ENCODE measurements around the gene LBX2. TPM values are rescaled to one million over a fixed set of nuclear protein-coding genes. Genes with fewer than 3 reads are reported as not detected.

LBX2 gene
- total and polyA plus RNA-seq, 3 experiments from 2014 or later, result 0.38 to 0.94 TPM; not detected in 1

DNA sequence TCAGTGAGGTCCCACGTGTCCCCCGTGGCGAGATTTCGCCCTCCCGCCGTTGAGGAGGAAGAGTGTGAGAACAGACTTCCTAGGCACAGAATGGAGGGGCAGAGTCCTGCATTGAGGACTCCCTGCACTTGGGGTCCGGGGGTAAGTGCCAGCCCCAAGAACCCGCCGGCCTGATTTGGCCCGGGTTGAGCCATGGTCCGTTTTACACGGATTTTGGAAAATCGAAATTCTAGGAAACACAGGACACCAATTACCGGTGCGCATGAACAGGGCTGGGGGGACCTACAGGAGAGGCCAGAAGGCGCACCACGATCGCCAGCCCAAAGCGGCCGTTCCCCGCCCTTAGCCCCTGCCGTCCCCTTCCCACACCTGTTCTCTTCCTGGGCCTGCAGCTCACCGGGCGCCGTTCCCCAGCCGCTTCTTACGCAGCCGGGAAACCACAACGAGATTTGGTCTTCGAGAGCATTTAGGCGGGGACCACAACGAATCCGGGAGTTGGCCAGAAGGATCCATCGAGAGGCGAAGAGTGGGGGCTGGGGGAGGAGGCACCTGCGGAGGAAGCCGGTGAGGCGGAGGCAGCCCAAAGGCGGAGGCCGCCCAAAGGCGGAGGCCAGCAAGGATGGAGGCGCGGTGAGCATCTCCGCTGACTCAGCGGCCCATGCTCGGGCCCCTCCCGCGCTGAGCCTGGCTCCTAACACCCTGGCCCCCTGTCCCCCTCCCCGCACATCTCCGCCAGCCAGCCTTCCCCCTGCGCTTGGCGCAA is 14.4 kb upstream of the LBX2 start:
- Mint-ChIP-seq H3K27ac (peak overlapping the region in 1 of 8 donors; percentile 29), H3K27me3 (peaks cover 51 to 67% of the 10 kb centered on the region in 2 donors), H3K36me3 (no peaks in the 10 kb centered on the region), H3K4me3 (peak overlapping the region; percentile 41 to 82 (median 48)), H3K9me3 (no peaks in the 10 kb centered on the region), H3K4me1 (peaks cover 17 to 34% (median 18%) of the 10 kb centered on the region in 3 donors)
- Histone ChIP-seq H3K9me3 (ENCODE audit: low read length) (no peaks in the 10 kb centered on the region), H3K36me3 (ENCODE audit: insufficient read depth, low read length) (no peaks in the 10 kb centered on the region), H3K27ac (ENCODE audit: low read depth, low read length) (no peak overlapping the region), H3K27me3 (ENCODE audit: insufficient read depth, low read length, poor library complexity, severe bottlenecking) (peaks cover 58% of the 10 kb centered on the region), H3K4me3 (ENCODE audit: low read length) (no peak overlapping the region), H3K4me1 (ENCODE audit: insufficient read depth, low read length) (peaks cover 33% of the 10 kb centered on the region)
- ChIA-PET POLR2A (interaction anchor here (1.5 kb wide), 1 partner anchor 10 kb away, joined by 7 read pairs; no protein-coding TSS in a partner anchor), CTCF (interaction anchor here (1.6 kb wide), 1 partner anchor 13 kb away, joined by 3 read pairs; no protein-coding TSS in a partner anchor)
- peak in 2 of 5 donors; percentile 7 to 25 for DNase-seq

DNA sequence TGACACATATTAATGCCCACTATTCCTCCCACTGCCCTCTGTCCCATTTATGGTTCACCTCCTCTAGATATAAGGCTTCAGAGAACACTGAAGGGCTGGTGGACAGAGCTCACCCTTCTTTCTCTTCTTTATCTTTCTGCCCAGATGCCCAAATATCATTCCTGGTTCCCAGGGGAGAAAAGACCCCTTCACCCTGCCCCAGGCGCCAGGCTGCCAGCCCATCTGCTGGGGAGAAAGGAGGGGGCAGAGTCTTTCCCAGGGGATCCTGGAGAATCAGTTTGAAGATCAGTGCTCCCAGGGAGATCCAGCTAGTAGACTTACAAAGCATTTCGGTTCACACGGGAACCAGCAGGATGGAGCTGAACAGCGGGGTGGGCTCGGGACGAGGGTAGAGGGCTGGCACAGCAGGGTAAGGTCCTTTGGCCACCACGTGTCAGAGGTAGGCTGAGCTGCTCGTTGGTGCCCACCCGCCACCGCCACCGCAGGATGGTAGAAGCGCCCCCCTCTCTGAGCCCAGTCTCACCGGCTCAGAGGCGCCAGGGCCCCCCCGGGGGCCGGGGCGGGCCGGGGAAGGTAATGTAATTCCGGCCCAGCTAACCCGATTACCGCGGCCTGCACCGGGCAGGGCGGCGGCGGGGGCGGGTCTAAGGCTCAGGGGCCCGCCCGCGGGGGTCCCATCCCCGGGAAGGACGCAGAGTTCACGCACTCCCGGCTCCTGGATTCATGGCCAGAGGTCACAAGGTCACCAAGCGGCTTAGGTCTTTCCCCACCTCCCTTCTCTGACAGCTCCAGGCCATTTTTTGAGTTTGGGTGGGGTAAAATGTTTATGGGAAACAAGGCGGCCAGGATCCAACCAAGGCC is 13.6 kb upstream of the LBX2 start:
- no peaks in the 10 kb centered on the region for H3K9me3 Mint-ChIP-seq
- peaks cover 49% of the 10 kb centered on the region for H3K27me3 ChIP-seq (ENCODE audit: insufficient read depth, low read length, poor library complexity, severe bottlenecking)
- peak overlapping the region in 1 of 8 donors; percentile 29 for H3K27ac Mint-ChIP-seq
- H3K27me3 Mint-ChIP-seq, result peaks cover 46 to 59% of the 10 kb centered on the region in 2 donors
- DNase-seq, result no peak
- H3K4me1 ChIP-seq (ENCODE audit: insufficient read depth, low read length), result peaks cover 38% of the 10 kb centered on the region
- no peaks in the 10 kb centered on the region for H3K36me3 ChIP-seq (ENCODE audit: insufficient read depth, low read length)
- H3K9me3 ChIP-seq (ENCODE audit: low read length), result no peaks in the 10 kb centered on the region
- no peak overlapping the region for H3K4me3 ChIP-seq (ENCODE audit: low read length)
- POLR2A ChIA-PET, result interaction anchor here (0.6 to 1.5 kb wide), 2 partner anchors 9 to 16 kb away, joined by 3 to 7 read pairs; partner anchors contain the start of gene AUP1
- H3K27ac ChIP-seq (ENCODE audit: low read depth, low read length), result no peak overlapping the region
- H3K4me3 Mint-ChIP-seq, result peak overlapping the region in 5 of 7 donors; percentile 41 to 80 (median 47)
- peaks cover 0 to 2% (median 0%) of the 10 kb centered on the region in 3 donors for H3K36me3 Mint-ChIP-seq
- peaks cover 24 to 42% (median 25%) of the 10 kb centered on the region in 3 donors for H3K4me1 Mint-ChIP-seq
- CTCF ChIA-PET, result no interaction called here

DNA sequence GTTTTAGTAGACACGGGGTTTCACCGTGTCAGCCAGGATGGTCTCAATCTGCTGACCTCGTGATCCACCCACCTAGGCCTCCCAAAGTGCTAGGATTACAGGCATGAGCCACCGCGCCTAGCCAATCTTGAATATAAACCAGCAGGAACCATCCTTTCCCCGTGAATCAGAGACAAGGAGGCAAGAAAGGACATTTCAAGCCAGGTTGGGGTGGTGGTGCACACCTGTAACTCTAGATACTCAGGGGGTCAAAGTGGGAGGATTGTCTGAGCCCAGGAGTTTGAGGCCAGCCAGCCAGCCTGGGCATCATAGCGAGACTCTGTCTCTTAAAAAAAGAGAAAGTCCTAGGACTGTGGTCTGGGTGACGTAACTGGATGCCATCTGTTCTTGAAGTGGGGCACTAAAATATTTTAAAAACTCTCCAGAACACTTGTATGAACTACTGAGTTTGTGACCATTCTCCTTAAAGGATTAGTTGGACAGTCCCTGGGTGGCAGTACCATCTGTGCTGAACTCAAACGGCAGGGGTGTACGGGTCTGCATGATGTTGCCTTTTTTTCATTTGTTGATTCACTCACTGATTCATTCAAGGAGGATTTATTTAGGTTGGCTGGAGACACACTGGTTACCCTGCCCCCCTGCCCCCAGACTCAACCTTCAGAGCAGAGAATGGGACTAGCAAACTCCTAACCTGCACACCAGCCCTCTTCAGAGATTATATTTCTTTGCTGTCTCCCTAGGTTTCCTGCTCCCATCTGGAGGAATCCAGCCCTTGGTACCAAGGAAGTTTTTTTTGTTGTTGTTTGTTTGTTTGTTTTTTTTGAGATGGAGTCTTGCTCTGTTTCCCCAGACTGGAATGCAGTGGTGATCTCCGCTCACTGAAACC is 11.9 kb upstream of the LBX2 start:
- POLR2A ChIA-PET, result interaction anchor here (0.7 kb wide), 1 partner anchor 35 kb away, joined by 7 read pairs; no protein-coding TSS in a partner anchor
- CTCF ChIA-PET, result interaction anchor here (1.0 to 1.6 kb wide), 2 partner anchors 11 to 20 kb away, joined by 3 to 5 read pairs; no protein-coding TSS in a partner anchor
- Mint-ChIP-seq H3K4me3 (peak overlapping the region in 2 of 7 donors; percentile 56 to 72), H3K36me3 (peaks cover 7 to 14% (median 7%) of the 10 kb centered on the region in 3 donors), H3K27ac (peak overlapping the region in 1 of 8 donors; percentile 31), H3K4me1 (peaks cover 30 to 50% (median 33%) of the 10 kb centered on the region in 3 donors), H3K27me3 (peaks cover 37 to 47% of the 10 kb centered on the region in 2 donors), H3K9me3 (peaks cover 0 to 4% (median 0%) of the 10 kb centered on the region in 5 donors)
- peaks cover 42% of the 10 kb centered on the region for H3K4me1 ChIP-seq (ENCODE audit: insufficient read depth, low read length)
- H3K36me3 ChIP-seq (ENCODE audit: insufficient read depth, low read length), result no peaks in the 10 kb centered on the region
- H3K4me3 ChIP-seq (ENCODE audit: low read length), result no peak overlapping the region
- peaks cover 34% of the 10 kb centered on the region for H3K27me3 ChIP-seq (ENCODE audit: insufficient read depth, low read length, poor library complexity, severe bottlenecking)
- no peaks in the 10 kb centered on the region for H3K9me3 ChIP-seq (ENCODE audit: low read length)
- no peak for DNase-seq
- H3K27ac ChIP-seq (ENCODE audit: low read depth, low read length), result no peak overlapping the region

DNA sequence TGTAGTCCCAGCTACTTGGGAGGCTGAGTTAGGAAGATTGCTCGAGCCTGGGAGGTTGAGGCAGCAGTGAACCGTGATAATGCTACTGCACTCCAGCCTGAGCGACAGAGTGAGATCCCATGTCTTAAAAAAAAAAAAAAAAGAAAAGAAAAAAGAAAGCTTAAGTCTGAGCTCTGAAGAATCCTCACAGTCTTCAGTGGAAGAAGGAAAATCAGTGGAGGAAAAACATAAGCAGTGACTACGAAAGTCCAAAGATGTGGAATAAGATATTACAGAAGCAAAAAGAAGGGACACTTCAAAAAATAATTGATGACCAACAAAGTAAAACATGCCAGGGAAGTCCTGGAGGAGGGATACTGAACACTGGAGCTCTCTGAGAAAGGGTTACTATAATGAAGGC is 10.9 kb upstream of the LBX2 start:
- Mint-ChIP-seq H3K27me3 (peaks cover 31 to 48% of the 10 kb centered on the region in 2 donors), H3K4me3 (peak overlapping the region in 1 of 7 donors; percentile 1), H3K36me3 (peaks cover 7 to 20% (median 14%) of the 10 kb centered on the region in 3 donors), H3K4me1 (peaks cover 31 to 49% (median 36%) of the 10 kb centered on the region in 3 donors), H3K9me3 (peaks cover 0 to 4% (median 0%) of the 10 kb centered on the region in 5 donors), H3K27ac (no peak overlapping the region)
- Histone ChIP-seq H3K27ac (ENCODE audit: low read depth, low read length) (no peak overlapping the region), H3K27me3 (ENCODE audit: insufficient read depth, low read length, poor library complexity, severe bottlenecking) (peaks cover 25% of the 10 kb centered on the region), H3K36me3 (ENCODE audit: insufficient read depth, low read length) (peaks cover 2% of the 10 kb centered on the region), H3K4me1 (ENCODE audit: insufficient read depth, low read length) (peaks cover 41% of the 10 kb centered on the region), H3K4me3 (ENCODE audit: low read length) (no peak overlapping the region), H3K9me3 (ENCODE audit: low read length) (no peaks in the 10 kb centered on the region)
- POLR2A ChIA-PET, result interaction anchor here (0.6 to 1.0 kb wide), 2 partner anchors 20 to 37 kb away, joined by 3 read pairs; partner anchors contain the start of gene HTRA2
- DNase-seq, result no peak
- CTCF ChIA-PET, result interaction anchor here (1.0 to 1.7 kb wide), 4 partner anchors 9 to 52 kb away, joined by 3 to 7 read pairs (median 4); partner anchors contain the start of genes CCDC142, TTC31 and WBP1

DNA sequence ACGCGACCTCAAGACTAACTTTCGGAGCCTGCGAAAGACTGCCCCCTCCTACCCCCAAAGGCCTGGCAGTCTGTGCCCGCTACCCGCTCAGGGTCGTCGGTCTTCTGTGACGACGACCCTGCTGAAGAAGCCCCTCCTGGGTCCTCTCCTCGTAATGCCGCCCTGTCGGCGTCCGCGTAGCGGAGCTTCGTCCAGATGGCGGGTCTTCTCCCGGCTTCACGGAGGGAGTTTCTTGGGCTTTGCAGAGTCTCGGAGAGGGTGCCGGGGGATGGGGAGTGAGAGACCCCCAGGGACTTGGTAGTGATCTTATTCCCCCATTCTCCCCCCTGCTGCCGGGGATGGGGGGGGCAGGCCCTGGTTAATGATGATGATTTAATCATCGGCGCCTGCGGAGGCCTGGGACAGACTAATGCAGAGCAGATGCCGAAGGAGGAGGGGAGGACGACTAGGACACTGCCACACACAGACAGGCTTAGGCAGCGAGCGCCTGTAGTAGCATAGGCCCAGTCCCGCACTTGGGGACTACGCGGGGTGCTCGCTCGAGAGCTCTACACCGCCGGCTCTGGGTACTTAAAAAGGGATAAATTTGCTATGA is 8.6 kb upstream of the LBX2 start:
- H3K36me3 ChIP-seq (ENCODE audit: insufficient read depth, low read length), result peaks cover 9% of the 10 kb centered on the region
- H3K4me3 ChIP-seq (ENCODE audit: low read length), result peak overlapping the region; percentile 100
- peaks cover 35 to 57% of the 10 kb centered on the region in 2 donors for H3K27me3 Mint-ChIP-seq
- peak overlapping the region; percentile 96 for H3K27ac ChIP-seq (ENCODE audit: low read depth, low read length)
- CTCF ChIA-PET, result interaction anchor here (1.4 to 2.4 kb wide), 2 partner anchors 23 to 27 kb away, joined by 3 to 7 read pairs; no protein-coding TSS in a partner anchor
- peak overlapping the region; percentile 95 to 100 (median 100) for H3K4me3 Mint-ChIP-seq
- peaks cover 0 to 4% (median 0%) of the 10 kb centered on the region in 5 donors for H3K9me3 Mint-ChIP-seq
- peaks cover 10 to 33% (median 24%) of the 10 kb centered on the region in 3 donors for H3K36me3 Mint-ChIP-seq
- H3K27ac Mint-ChIP-seq, result peak overlapping the region; percentile 95 to 100 (median 100)
- POLR2A ChIA-PET, result interaction anchor here (0.5 to 1.9 kb wide), 3 partner anchors 8 to 298 kb away, joined by 3 to 10 read pairs (median 4); partner anchors contain the start of genes AUP1 and HTRA2
- DNase-seq, result no peak
- no peaks in the 10 kb centered on the region for H3K9me3 ChIP-seq (ENCODE audit: low read length)
- H3K27me3 ChIP-seq (ENCODE audit: insufficient read depth, low read length, poor library complexity, severe bottlenecking), result peaks cover 6% of the 10 kb centered on the region
- H3K4me1 ChIP-seq (ENCODE audit: insufficient read depth, low read length), result peaks cover 33% of the 10 kb centered on the region
- peaks cover 36 to 59% (median 52%) of the 10 kb centered on the region in 3 donors for H3K4me1 Mint-ChIP-seq

DNA sequence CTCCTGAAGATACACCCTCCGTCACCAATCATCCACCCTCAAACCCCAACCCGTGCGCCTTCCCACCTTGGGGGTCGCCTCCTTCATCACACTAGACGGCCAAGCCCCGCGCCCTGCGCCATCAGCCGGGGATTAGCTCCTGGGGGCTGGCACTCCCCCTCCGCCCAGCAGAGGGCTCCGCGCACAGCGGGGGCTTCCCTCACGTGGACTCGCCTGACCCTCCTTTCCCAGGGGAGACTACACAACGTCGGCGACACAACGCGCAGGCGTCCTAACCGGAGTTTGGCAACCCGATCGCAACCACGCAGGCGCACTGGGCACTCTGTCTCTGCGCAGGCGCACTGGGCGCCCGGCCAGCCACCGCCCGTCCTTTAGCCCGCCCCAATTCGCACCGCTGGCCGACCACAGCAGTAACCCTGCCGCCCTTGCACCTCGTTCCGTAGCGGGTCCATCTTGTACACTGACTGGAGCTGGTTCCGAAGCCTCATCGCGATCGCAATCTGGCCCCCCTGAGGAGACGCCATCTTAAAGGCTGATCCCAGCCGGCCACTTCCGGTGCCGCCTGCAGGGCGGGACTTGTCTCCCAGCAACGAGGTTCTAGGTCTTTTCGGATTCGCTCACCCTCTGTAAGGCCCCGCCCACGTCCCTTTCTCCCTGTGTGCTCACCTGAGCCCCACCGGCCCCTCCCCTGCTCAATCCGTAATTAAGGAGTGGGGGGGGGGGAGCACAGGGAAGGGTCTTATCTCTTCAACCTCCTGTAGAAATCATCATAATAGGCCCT is 7.9 kb upstream of the LBX2 start, which contains the start of gene PCGF1:
Gene PCGF1, minus strand, starts transcription at position 551 of the 781 bp plus-strand sequence. Its CDS starts 27 bp downstream, at position 524.
- peak; percentile 97 to 99 (median 98) for DNase-seq
- Histone ChIP-seq H3K36me3 (ENCODE audit: insufficient read depth, low read length) (peaks cover 9% of the 10 kb centered on the region), H3K4me3 (ENCODE audit: low read length) (peak within 1 kb of the TSS; percentile 100), H3K27me3 (ENCODE audit: insufficient read depth, low read length, poor library complexity, severe bottlenecking) (peaks cover 9% of the 10 kb centered on the region), H3K4me1 (ENCODE audit: insufficient read depth, low read length) (peaks cover 38% of the 10 kb centered on the region), H3K27ac (ENCODE audit: low read depth, low read length) (peak within 1 kb of the TSS; percentile 96), H3K9me3 (ENCODE audit: low read length) (no peaks in the 10 kb centered on the region)
- CTCF ChIA-PET, result interaction anchor here (1.2 to 2.4 kb wide), 4 partner anchors 24 to 35 kb away, joined by 3 to 7 read pairs (median 4); partner anchors contain the start of genes CCDC142, MRPL53 and TTC31
- Mint-ChIP-seq H3K4me1 (peaks cover 40 to 63% (median 59%) of the 10 kb centered on the region in 3 donors), H3K27ac (peak within 1 kb of the TSS; percentile 95 to 100 (median 100)), H3K9me3 (peaks cover 0 to 4% (median 0%) of the 10 kb centered on the region in 5 donors), H3K4me3 (peak within 1 kb of the TSS; percentile 95 to 100 (median 100)), H3K27me3 (peaks cover 31 to 57% of the 10 kb centered on the region in 2 donors), H3K36me3 (peaks cover 10 to 33% (median 24%) of the 10 kb centered on the region in 3 donors)
- POLR2A ChIA-PET, result interaction anchor here (0.5 to 1.9 kb wide), 4 partner anchors 9 to 297 kb away, joined by 3 to 10 read pairs (median 4); partner anchors contain the start of genes AUP1, HTRA2 and WBP1

Data from CD8-positive, alpha-beta memory T cell (primary cell).